Renal cortical epithelial cell (primary cell): ENCODE measurements around the gene NEU2. TPM values are rescaled to one million over a fixed set of nuclear protein-coding genes. Genes with fewer than 3 reads are reported as not detected.

ENCODE experiments used
- DNase-seq: peaks from one replicate; pipeline ENCODE4 v3.0.0-alpha.2; 2011; ENCODE audit warnings: low read depth
- total RNA-seq: library from RNA; depleted of rRNA; stranded (reverse); fragments of >200 nt; gene quantifications from 2 replicates; pipeline ENCODE4 v1.2.3, GENCODE V29; 2014

NEU2 gene
- total RNA-seq, result not detected in 2 replicates

- DNase-seq, result no peak
Measured at GRCh38 chr2:233032551-233033320, at the start of gene NEU2. NEU2 (plus strand) TSS chr2:233032672; CDS start chr2:233032672, 0 bp downstream.

GRCh38 chr2:232982926-232983668, 49.4 kb upstream of the NEU2 start:
- no peak for DNase-seq

GRCh38 chr2:232983669-232984140, 48.8 kb upstream of the NEU2 start:
- no peak for DNase-seq

GRCh38 chr2:232984451-232985207, 47.8 kb upstream of the NEU2 start:
- no peak for DNase-seq

- no peak for DNase-seq
Measured at GRCh38 chr2:232986155-232986554, 46.3 kb upstream of the NEU2 start.

GRCh38 chr2:232993231-232993821, 39.1 kb upstream of the NEU2 start:
- no peak for DNase-seq

- DNase-seq, result no peak
Measured at GRCh38 chr2:232994446-232994845, 38.0 kb upstream of the NEU2 start.

- DNase-seq, result no peak
Measured at GRCh38 chr2:232997749-232998665, 34.5 kb upstream of the NEU2 start.

- DNase-seq, result no peak
Measured at GRCh38 chr2:232998666-232998985, 33.8 kb upstream of the NEU2 start.

- DNase-seq, result no peak
Measured at GRCh38 chr2:232999354-232999753, 33.1 kb upstream of the NEU2 start.

- DNase-seq, result no peak
Measured at GRCh38 chr2:233000886-233001750, 31.4 kb upstream of the NEU2 start.

- DNase-seq, result no peak
Measured at GRCh38 chr2:233002829-233003657, 29.4 kb upstream of the NEU2 start.

- no peak for DNase-seq
Measured at GRCh38 chr2:233003658-233004555, 28.6 kb upstream of the NEU2 start.

- DNase-seq, result no peak
Measured at GRCh38 chr2:233005096-233005495, 27.4 kb upstream of the NEU2 start.

- no peak for DNase-seq
Measured at GRCh38 chr2:233006648-233007047, 25.8 kb upstream of the NEU2 start.

- DNase-seq, result no peak
Measured at GRCh38 chr2:233007270-233007669, 25.2 kb upstream of the NEU2 start.

- DNase-seq, result no peak
Measured at GRCh38 chr2:233007739-233008138, 24.7 kb upstream of the NEU2 start.

- no peak for DNase-seq
Measured at GRCh38 chr2:233009661-233010060, 22.8 kb upstream of the NEU2 start.
